Loucy (cell line): ENCODE data around the gene C1QTNF9.

Source experiments
- EZH2phosphoT487 ChIP-seq: fragments of 200-600 bp; IDR thresholded peaks from 2 replicates; pipeline ENCODE4 v1.6.1; 2018; ENCODE audit warnings: antibody characterized with exemption, mild to moderate bottlenecking, moderate library complexity, borderline replicate concordance
- TF ChIP-seq, protein P1 (sequence below): fragments of 200-600 bp; sonication (generic); conservative IDR thresholded peaks from 2 replicates; pipeline ENCODE4 v1.5.1; 2014; ENCODE audit warnings: mild to moderate bottlenecking, antibody characterized with exemption, low read length

GRCh38 chr13:24292481-24292880, 16.9 kb upstream of the C1QTNF9 start:
- TF ChIP-seq, protein P1, sequence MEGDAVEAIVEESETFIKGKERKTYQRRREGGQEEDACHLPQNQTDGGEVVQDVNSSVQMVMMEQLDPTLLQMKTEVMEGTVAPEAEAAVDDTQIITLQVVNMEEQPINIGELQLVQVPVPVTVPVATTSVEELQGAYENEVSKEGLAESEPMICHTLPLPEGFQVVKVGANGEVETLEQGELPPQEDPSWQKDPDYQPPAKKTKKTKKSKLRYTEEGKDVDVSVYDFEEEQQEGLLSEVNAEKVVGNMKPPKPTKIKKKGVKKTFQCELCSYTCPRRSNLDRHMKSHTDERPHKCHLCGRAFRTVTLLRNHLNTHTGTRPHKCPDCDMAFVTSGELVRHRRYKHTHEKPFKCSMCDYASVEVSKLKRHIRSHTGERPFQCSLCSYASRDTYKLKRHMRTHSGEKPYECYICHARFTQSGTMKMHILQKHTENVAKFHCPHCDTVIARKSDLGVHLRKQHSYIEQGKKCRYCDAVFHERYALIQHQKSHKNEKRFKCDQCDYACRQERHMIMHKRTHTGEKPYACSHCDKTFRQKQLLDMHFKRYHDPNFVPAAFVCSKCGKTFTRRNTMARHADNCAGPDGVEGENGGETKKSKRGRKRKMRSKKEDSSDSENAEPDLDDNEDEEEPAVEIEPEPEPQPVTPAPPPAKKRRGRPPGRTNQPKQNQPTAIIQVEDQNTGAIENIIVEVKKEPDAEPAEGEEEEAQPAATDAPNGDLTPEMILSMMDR: no peak
- TF ChIP-seq EZH2phosphoT487: no peak
